ENCODE data around the gene ECHDC3.

DNA sequence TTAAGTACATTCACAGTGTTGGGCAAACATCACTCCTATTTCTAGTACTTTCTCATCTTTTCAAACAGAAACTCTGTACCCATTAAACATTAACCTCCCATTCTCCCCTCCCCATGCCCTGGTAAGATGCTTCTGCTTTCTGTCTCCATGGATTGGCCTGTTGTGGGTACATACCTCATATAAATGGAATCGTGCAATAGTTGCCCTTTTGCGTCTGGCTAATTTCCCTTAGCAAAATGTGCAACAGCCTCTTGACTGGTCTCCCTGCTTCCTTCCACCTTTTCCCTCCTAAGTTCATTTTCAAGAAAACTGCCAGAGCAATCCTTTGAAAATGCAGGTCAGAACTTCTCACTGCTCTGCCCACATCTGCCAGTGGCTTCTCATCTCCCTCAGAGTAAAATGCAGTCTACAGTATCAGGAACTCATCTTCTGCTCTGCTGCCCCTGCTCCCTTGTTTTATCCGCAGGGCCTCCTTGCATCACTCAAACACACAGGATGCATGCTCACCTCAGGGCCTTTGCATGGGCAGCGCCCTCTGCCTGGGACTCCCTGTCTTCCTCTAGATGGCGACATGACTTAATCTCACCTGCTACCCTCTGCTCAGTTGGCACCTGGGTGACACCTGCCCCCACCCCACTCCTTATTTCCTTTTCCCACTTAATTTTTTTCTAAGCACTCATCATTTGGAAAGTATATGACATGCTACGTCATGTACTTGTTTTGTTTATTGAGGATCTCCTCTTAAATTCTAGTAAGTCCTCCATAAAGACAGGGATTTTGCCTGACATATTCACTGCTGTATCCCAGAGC, 44.3 kb upstream of the ECHDC3 start:
- TF ChIP-seq POLR2A (IDR thresholded peaks at IDR 0.05) = no peak
- TF ChIP-seq, protein P1, sequence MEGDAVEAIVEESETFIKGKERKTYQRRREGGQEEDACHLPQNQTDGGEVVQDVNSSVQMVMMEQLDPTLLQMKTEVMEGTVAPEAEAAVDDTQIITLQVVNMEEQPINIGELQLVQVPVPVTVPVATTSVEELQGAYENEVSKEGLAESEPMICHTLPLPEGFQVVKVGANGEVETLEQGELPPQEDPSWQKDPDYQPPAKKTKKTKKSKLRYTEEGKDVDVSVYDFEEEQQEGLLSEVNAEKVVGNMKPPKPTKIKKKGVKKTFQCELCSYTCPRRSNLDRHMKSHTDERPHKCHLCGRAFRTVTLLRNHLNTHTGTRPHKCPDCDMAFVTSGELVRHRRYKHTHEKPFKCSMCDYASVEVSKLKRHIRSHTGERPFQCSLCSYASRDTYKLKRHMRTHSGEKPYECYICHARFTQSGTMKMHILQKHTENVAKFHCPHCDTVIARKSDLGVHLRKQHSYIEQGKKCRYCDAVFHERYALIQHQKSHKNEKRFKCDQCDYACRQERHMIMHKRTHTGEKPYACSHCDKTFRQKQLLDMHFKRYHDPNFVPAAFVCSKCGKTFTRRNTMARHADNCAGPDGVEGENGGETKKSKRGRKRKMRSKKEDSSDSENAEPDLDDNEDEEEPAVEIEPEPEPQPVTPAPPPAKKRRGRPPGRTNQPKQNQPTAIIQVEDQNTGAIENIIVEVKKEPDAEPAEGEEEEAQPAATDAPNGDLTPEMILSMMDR (IDR thresholded peaks at IDR 0.05) = no peak

All from lower leg skin (tissue), 3 donors.